Measurements from ENCODE around the gene GUCA2B.

GUCA2B gene

DNA sequence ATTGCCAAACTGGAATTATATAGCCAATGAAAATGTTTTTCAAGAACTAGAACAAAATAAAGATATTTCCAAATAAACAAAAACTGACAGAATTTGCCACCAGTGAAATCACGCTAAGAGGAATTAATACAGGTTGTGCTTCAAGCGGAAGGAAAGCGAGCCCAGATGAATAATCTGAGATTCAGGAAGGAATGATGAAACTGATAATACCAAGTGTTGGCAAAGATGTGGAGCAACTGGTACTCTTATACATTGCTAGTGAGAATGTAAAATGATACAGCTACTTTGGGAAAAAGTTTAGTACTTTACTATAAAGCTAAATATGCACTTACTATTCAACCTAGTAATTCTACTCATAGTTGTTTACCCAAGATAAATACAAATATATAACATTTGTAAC lies 30.8 kb upstream of the GUCA2B start:
- ChIA-PET CTCF (interaction anchor here (1.0 kb wide), 1 partner anchor 15 kb away, joined by 3 read pairs; no protein-coding TSS in a partner anchor), POLR2A (no interaction called here)
- WGBS (ENCODE audit: insufficient coverage) = 91% methylated on average over 3 of the region's 3 CpGs
- Histone ChIP-seq H3K9me3 (ENCODE audit: control extremely low read depth in 1 of 5, control insufficient read depth in 4 of 5, insufficient read depth in 2 of 5, low read depth in 1 of 5, low read length in 4 of 5) (peaks cover 0 to 2% (median 0%) of the 10 kb centered on the region in 5 experiments), H3K36me3 (ENCODE audit: control insufficient read depth in 4 of 4, insufficient read depth in 4 of 4, low read length in 3 of 4) (no peaks in the 10 kb centered on the region), H3K4me1 (ENCODE audit: control extremely low read depth in 1 of 4, control insufficient read depth in 4 of 4, insufficient read depth in 4 of 4, low read length in 3 of 4) (peaks cover 0 to 5% (median 0%) of the 10 kb centered on the region in 4 experiments), H3K27ac (ENCODE audit: insufficient read depth in 1 of 2, low read depth in 1 of 2, low read length in 2 of 2, poor library complexity in 1 of 2, severe bottlenecking in 2 of 2) (no peak overlapping the region), H3K27me3 (replicated peaks in 2 of 5; ENCODE audit: control insufficient read depth in 4 of 5, insufficient read depth in 5 of 5, low read length in 4 of 5) (peaks cover 0 to 2% (median 0%) of the 10 kb centered on the region in 5 experiments), H3K4me3 (ENCODE audit: control insufficient read depth in 1 of 7, extremely low read depth in 1 of 7, insufficient read depth in 4 of 7, low read depth in 2 of 7, low read length in 6 of 7) (no peak overlapping the region)
- no peak for DNase-seq

DNA sequence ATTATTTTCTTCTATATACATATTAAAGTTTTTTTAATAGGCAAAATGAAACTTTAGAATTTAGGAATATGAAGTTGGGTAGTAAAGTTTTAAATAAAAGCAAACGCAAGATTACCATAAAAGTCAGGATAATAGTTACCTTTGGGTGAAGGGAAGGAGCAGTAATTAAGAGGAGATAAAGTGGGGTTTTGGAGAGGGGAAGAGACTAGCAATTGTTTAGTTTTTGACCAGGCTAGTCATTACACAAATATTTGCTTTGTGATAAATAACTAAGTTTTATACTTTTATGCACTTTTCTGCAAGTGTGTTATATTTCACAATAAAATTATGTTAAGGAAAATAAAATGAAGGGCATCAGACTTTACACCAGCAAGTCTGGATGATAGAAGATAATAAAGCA lies 27.7 kb upstream of the GUCA2B start:
- Histone ChIP-seq H3K27me3 (replicated peaks in 2 of 5; ENCODE audit: control insufficient read depth in 4 of 5, insufficient read depth in 5 of 5, low read length in 4 of 5) (peaks cover 0 to 2% (median 0%) of the 10 kb centered on the region in 5 experiments), H3K27ac (ENCODE audit: insufficient read depth in 1 of 2, low read depth in 1 of 2, low read length in 2 of 2, poor library complexity in 1 of 2, severe bottlenecking in 2 of 2) (no peak overlapping the region), H3K4me3 (ENCODE audit: control insufficient read depth in 1 of 7, extremely low read depth in 1 of 7, insufficient read depth in 4 of 7, low read depth in 2 of 7, low read length in 6 of 7) (no peak overlapping the region), H3K9me3 (ENCODE audit: control extremely low read depth in 1 of 5, control insufficient read depth in 4 of 5, insufficient read depth in 2 of 5, low read depth in 1 of 5, low read length in 4 of 5) (peaks cover 0 to 2% (median 0%) of the 10 kb centered on the region in 5 experiments), H3K4me1 (ENCODE audit: control extremely low read depth in 1 of 4, control insufficient read depth in 4 of 4, insufficient read depth in 4 of 4, low read length in 3 of 4) (peaks cover 0 to 5% (median 0%) of the 10 kb centered on the region in 4 experiments), H3K36me3 (ENCODE audit: control insufficient read depth in 4 of 4, insufficient read depth in 4 of 4, low read length in 3 of 4) (no peaks in the 10 kb centered on the region)
- POLR2A ChIA-PET = no interaction called here
- WGBS (ENCODE audit: insufficient coverage) = no CpG with 5 or more reads among the region's 1 CpG
- CTCF ChIA-PET = no interaction called here
- DNase-seq = no peak

DNA sequence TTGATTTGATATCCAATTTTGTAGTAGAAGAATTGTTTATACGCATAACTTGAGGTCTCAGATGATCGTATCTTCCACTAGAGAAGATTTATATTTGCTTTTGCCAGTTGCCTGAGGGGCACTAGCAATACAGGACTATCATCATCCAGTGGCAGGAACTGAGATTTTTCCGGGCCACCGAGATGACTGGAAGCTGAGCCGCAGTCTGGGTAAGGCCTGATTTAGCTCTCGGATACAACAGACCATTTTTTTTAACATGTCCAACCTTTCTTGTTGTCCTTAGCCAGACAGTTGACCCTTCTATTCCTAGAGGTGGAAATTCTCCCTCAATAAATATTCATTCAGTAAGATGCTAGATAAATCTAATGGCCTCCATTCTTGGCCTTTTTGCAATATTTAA lies 25.4 kb upstream of the GUCA2B start:
- peaks cover 0 to 1% (median 0%) of the 10 kb centered on the region in 5 experiments for H3K9me3 ChIP-seq (ENCODE audit: control extremely low read depth in 1 of 5, control insufficient read depth in 4 of 5, insufficient read depth in 2 of 5, low read depth in 1 of 5, low read length in 4 of 5)
- no peaks in the 10 kb centered on the region for H3K36me3 ChIP-seq (ENCODE audit: control insufficient read depth in 4 of 4, insufficient read depth in 4 of 4, low read length in 3 of 4)
- H3K4me3 ChIP-seq (ENCODE audit: control insufficient read depth in 1 of 7, extremely low read depth in 1 of 7, insufficient read depth in 4 of 7, low read depth in 2 of 7, low read length in 6 of 7) = no peak overlapping the region
- no peak for DNase-seq
- peaks cover 0 to 5% (median 0%) of the 10 kb centered on the region in 4 experiments for H3K4me1 ChIP-seq (ENCODE audit: control extremely low read depth in 1 of 4, control insufficient read depth in 4 of 4, insufficient read depth in 4 of 4, low read length in 3 of 4)
- POLR2A ChIA-PET = no interaction called here
- peaks cover 0 to 2% (median 0%) of the 10 kb centered on the region in 5 experiments for H3K27me3 ChIP-seq (replicated peaks in 2 of 5; ENCODE audit: control insufficient read depth in 4 of 5, insufficient read depth in 5 of 5, low read length in 4 of 5)
- CTCF ChIA-PET = no interaction called here
- H3K27ac ChIP-seq (ENCODE audit: insufficient read depth in 1 of 2, low read depth in 1 of 2, low read length in 2 of 2, poor library complexity in 1 of 2, severe bottlenecking in 2 of 2) = no peak overlapping the region
- WGBS (ENCODE audit: insufficient coverage) = 96% methylated on average over 5 of the region's 6 CpGs

DNA sequence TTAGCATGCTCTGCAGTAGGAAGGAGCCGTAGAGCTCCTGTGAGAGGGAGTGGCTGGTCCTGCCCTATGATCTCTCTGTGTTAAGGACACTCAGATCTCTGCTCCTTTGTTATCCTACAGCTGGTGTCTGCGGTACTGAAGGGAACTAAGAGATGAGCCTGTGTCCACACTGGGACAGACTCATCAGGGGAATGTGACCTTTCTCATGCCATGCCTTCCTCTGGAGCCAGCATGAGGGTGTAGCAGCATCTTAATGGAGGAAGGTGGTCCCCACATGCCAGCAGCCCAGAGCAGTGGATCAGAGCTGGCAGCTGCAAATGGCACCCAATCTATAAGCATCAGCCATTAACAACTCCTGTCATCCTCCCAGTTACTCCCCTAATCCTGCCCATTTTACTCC lies 24.7 kb upstream of the GUCA2B start:
- H3K27me3 ChIP-seq (replicated peaks in 2 of 5; ENCODE audit: control insufficient read depth in 4 of 5, insufficient read depth in 5 of 5, low read length in 4 of 5) = peaks cover 0 to 2% (median 0%) of the 10 kb centered on the region in 5 experiments
- no peak overlapping the region for H3K4me3 ChIP-seq (ENCODE audit: control insufficient read depth in 1 of 7, extremely low read depth in 1 of 7, insufficient read depth in 4 of 7, low read depth in 2 of 7, low read length in 6 of 7)
- ChIA-PET CTCF (interaction anchor here (1.6 kb wide), 1 partner anchor 11 kb away, joined by 5 read pairs; no protein-coding TSS in a partner anchor), POLR2A (no interaction called here)
- H3K27ac ChIP-seq (ENCODE audit: insufficient read depth in 1 of 2, low read depth in 1 of 2, low read length in 2 of 2, poor library complexity in 1 of 2, severe bottlenecking in 2 of 2) = no peak overlapping the region
- H3K36me3 ChIP-seq (ENCODE audit: control insufficient read depth in 4 of 4, insufficient read depth in 4 of 4, low read length in 3 of 4) = no peaks in the 10 kb centered on the region
- no peak for DNase-seq
- peaks cover 0 to 4% (median 0%) of the 10 kb centered on the region in 4 experiments for H3K4me1 ChIP-seq (ENCODE audit: control extremely low read depth in 1 of 4, control insufficient read depth in 4 of 4, insufficient read depth in 4 of 4, low read length in 3 of 4)
- 100% methylated on average over 1 of the region's 2 CpGs for WGBS (ENCODE audit: insufficient coverage)
- peaks cover 0 to 1% (median 0%) of the 10 kb centered on the region in 5 experiments for H3K9me3 ChIP-seq (ENCODE audit: control extremely low read depth in 1 of 5, control insufficient read depth in 4 of 5, insufficient read depth in 2 of 5, low read depth in 1 of 5, low read length in 4 of 5)

DNA sequence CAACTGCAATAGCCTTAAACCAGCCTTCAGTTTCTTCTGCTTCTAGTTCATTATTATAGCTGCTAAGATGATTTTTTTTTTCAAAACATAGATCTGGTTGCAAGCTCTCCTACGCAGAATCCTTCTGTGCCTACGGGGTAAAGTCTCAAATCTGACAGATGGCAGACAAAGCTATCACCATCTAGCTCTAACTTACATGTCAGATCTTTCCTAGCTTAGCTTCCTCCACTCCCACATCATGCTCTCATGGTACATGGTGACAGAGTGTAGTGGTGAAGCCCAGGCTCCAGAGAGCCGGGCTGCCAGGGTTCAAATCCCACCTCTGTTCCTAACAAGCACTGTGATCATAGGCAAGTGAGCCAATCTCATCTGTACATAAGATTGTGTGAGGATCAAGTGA lies 24.2 kb upstream of the GUCA2B start:
- ChIA-PET POLR2A (no interaction called here), CTCF (interaction anchor here (1.6 kb wide), 1 partner anchor 11 kb away, joined by 5 read pairs; no protein-coding TSS in a partner anchor)
- no peak for DNase-seq
- no peak overlapping the region for H3K27ac ChIP-seq (ENCODE audit: insufficient read depth in 1 of 2, low read depth in 1 of 2, low read length in 2 of 2, poor library complexity in 1 of 2, severe bottlenecking in 2 of 2)
- H3K27me3 ChIP-seq (replicated peaks in 2 of 5; ENCODE audit: control insufficient read depth in 4 of 5, insufficient read depth in 5 of 5, low read length in 4 of 5) = peaks cover 0 to 2% (median 0%) of the 10 kb centered on the region in 5 experiments
- H3K4me3 ChIP-seq (ENCODE audit: control insufficient read depth in 1 of 7, extremely low read depth in 1 of 7, insufficient read depth in 4 of 7, low read depth in 2 of 7, low read length in 6 of 7) = no peak overlapping the region
- H3K9me3 ChIP-seq (ENCODE audit: control extremely low read depth in 1 of 5, control insufficient read depth in 4 of 5, insufficient read depth in 2 of 5, low read depth in 1 of 5, low read length in 4 of 5) = peaks cover 0 to 1% (median 0%) of the 10 kb centered on the region in 5 experiments
- no peaks in the 10 kb centered on the region for H3K4me1 ChIP-seq (ENCODE audit: control extremely low read depth in 1 of 4, control insufficient read depth in 4 of 4, insufficient read depth in 4 of 4, low read length in 3 of 4)
- no peaks in the 10 kb centered on the region for H3K36me3 ChIP-seq (ENCODE audit: control insufficient read depth in 4 of 4, insufficient read depth in 4 of 4, low read length in 3 of 4)
- 95% methylated on average over 2 of the region's 3 CpGs for WGBS (ENCODE audit: insufficient coverage)

DNA sequence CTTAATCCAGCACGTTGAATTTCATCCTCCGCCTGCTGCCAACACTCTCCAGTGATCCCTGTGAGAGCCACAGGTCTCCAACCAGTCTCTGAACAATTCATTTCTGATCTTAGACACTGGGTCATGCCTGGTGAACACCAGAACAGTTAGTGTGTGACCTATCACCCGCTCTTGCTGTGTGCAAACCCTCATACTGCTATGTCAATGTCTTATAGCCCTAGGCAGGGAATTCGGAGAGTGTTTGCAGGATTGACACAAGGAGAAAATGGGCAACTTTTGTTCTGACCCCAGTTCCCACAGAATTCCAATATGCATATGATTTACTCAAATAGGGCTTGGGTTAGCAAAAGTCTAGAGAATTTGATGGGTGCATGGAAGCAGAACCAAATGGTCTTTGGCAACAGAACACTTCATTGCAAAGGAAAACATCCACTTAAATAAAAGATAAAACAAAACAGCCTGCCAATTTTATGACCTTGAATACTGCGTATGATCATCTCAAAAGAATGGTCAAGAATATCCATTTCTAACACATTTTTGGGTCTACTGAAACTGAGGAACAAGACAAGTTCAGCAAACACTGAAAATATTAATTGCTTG lies 23.0 kb upstream of the GUCA2B start:
- POLR2A ChIA-PET = no interaction called here
- peaks cover 0 to 1% (median 0%) of the 10 kb centered on the region in 5 experiments for H3K9me3 ChIP-seq (ENCODE audit: control extremely low read depth in 1 of 5, control insufficient read depth in 4 of 5, insufficient read depth in 2 of 5, low read depth in 1 of 5, low read length in 4 of 5)
- no peak overlapping the region for H3K4me3 ChIP-seq (ENCODE audit: control insufficient read depth in 1 of 7, extremely low read depth in 1 of 7, insufficient read depth in 4 of 7, low read depth in 2 of 7, low read length in 6 of 7)
- no peaks in the 10 kb centered on the region for H3K4me1 ChIP-seq (ENCODE audit: control extremely low read depth in 1 of 4, control insufficient read depth in 4 of 4, insufficient read depth in 4 of 4, low read length in 3 of 4)
- CTCF ChIA-PET = no interaction called here
- H3K27ac ChIP-seq (ENCODE audit: insufficient read depth in 1 of 2, low read depth in 1 of 2, low read length in 2 of 2, poor library complexity in 1 of 2, severe bottlenecking in 2 of 2) = no peak overlapping the region
- peaks cover 0 to 2% (median 0%) of the 10 kb centered on the region in 5 experiments for H3K27me3 ChIP-seq (replicated peaks in 2 of 5; ENCODE audit: control insufficient read depth in 4 of 5, insufficient read depth in 5 of 5, low read length in 4 of 5)
- H3K36me3 ChIP-seq (ENCODE audit: control insufficient read depth in 4 of 4, insufficient read depth in 4 of 4, low read length in 3 of 4) = no peaks in the 10 kb centered on the region
- 99% methylated on average over 4 of the region's 5 CpGs for WGBS (ENCODE audit: insufficient coverage)
- DNase-seq = no peak

DNA sequence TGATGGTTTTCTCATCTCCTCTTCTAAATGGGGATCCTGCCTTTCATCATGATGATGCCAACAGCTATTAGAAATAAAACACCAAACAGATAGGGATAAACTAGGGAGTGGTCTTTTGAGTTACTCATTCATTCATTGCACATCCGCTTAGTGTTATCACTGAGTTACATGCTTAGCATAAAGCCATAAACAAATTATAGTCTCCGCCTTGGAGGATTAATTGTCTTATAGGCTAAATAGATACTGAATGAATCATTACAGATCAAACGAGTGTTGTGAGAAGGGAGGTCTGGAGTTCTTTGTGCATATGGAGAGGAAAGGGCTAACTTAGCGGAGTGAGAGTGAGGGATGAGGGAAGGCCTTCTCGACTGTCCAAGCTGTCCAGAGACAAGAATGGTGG lies 19.8 kb upstream of the GUCA2B start:
- no peak overlapping the region for H3K4me3 ChIP-seq (ENCODE audit: control insufficient read depth in 1 of 7, extremely low read depth in 1 of 7, insufficient read depth in 4 of 7, low read depth in 2 of 7, low read length in 6 of 7)
- H3K27ac ChIP-seq (ENCODE audit: insufficient read depth in 1 of 2, low read depth in 1 of 2, low read length in 2 of 2, poor library complexity in 1 of 2, severe bottlenecking in 2 of 2) = no peak overlapping the region
- CTCF ChIA-PET = interaction anchor here (1.2 kb wide), 1 partner anchor 9 kb away, joined by 3 read pairs; no protein-coding TSS in a partner anchor
- H3K4me1 ChIP-seq (ENCODE audit: control extremely low read depth in 1 of 4, control insufficient read depth in 4 of 4, insufficient read depth in 4 of 4, low read length in 3 of 4) = peaks cover 0 to 6% (median 2%) of the 10 kb centered on the region in 4 experiments
- no peaks in the 10 kb centered on the region for H3K9me3 ChIP-seq (ENCODE audit: control extremely low read depth in 1 of 5, control insufficient read depth in 4 of 5, insufficient read depth in 2 of 5, low read depth in 1 of 5, low read length in 4 of 5)
- no peak for DNase-seq
- no peaks in the 10 kb centered on the region for H3K36me3 ChIP-seq (ENCODE audit: control insufficient read depth in 4 of 4, insufficient read depth in 4 of 4, low read length in 3 of 4)
- POLR2A ChIA-PET = no interaction called here
- H3K27me3 ChIP-seq (replicated peaks in 2 of 5; ENCODE audit: control insufficient read depth in 4 of 5, insufficient read depth in 5 of 5, low read length in 4 of 5) = no peaks in the 10 kb centered on the region
- WGBS (ENCODE audit: insufficient coverage) = 100% methylated on average over 3 of the region's 5 CpGs

Data from common myeloid progenitor, CD34-positive (primary cell).